ENCODE measurements around the gene GEMIN5.
"Not testable (repeated sequence)": the region's sequence is repeated elsewhere in the genome, so short reads cannot be mapped to it uniquely, and the experiment has no call there.

Gene GEMIN5

GRCh38 chr5:154937718-154938466 is at the start of gene GEMIN5:
Gene GEMIN5, minus strand, starts transcription at chr5:154938211. Its CDS starts 78 bp downstream, at chr5:154938133.
- H3K4me3 ChIP-seq (ENCODE audit: low read depth in 1 of 2, low read length in 2 of 2): peak within 1 kb of the TSS; percentile 96 to 98
- peaks cover 57% of the 10 kb centered on the region for H3K79me2 ChIP-seq (ENCODE audit: insufficient read depth, low read length)
- H3K9me3 ChIP-seq (ENCODE audit: insufficient read depth, low read length, severe bottlenecking): no peaks in the 10 kb centered on the region
- TF ChIP-seq CTCF (IDR thresholded peaks at IDR 0.05; ENCODE audit: borderline replicate concordance, extremely low read depth, low read length, poor library complexity, severe bottlenecking) (no peak), EZH2 (IDR thresholded peaks at IDR 0.05; ENCODE audit: borderline replicate concordance, low read depth, low read length, severe bottlenecking) (no peak)
- peak; percentile 87 for ATAC-seq (ENCODE audit: insufficient read depth, low read depth)
- H3K36me3 ChIP-seq (ENCODE audit: insufficient read depth, low read length): peaks cover 20% of the 10 kb centered on the region
- no peaks in the 10 kb centered on the region for H4K20me1 ChIP-seq (ENCODE audit: insufficient read depth, low read length)
- H3K27ac ChIP-seq (ENCODE audit: low read length): peak within 1 kb of the TSS; percentile 93
- peak; percentile 86 for DNase-seq
- H2AFZ ChIP-seq (ENCODE audit: low read depth, low read length): peak within 1 kb of the TSS; percentile 97
- H3K4me1 ChIP-seq (ENCODE audit: insufficient read depth, low read length): peaks cover 57% of the 10 kb centered on the region
- no peaks in the 10 kb centered on the region for H3K27me3 ChIP-seq (ENCODE audit: insufficient read depth, low read length, poor library complexity)
- peak within 1 kb of the TSS; percentile 88 for H3K9ac ChIP-seq (ENCODE audit: low read depth, low read length)
- peak within 1 kb of the TSS; percentile 82 for H3K4me2 ChIP-seq (ENCODE audit: insufficient read depth, low read length)

- no peaks in the 10 kb centered on the region for H3K79me2 ChIP-seq (ENCODE audit: insufficient read depth, low read length)
- H3K4me3 ChIP-seq (ENCODE audit: low read depth in 1 of 2, low read length in 2 of 2): no peak overlapping the region
- no peak for ATAC-seq (ENCODE audit: insufficient read depth, low read depth)
- H3K36me3 ChIP-seq (ENCODE audit: insufficient read depth, low read length): no peaks in the 10 kb centered on the region
- H4K20me1 ChIP-seq (ENCODE audit: insufficient read depth, low read length): no peaks in the 10 kb centered on the region
- H3K4me2 ChIP-seq (ENCODE audit: insufficient read depth, low read length): no peak overlapping the region
- DNase-seq: no peak
- H3K9me3 ChIP-seq (ENCODE audit: insufficient read depth, low read length, severe bottlenecking): no peaks in the 10 kb centered on the region
- H3K9ac ChIP-seq (ENCODE audit: low read depth, low read length): no peak overlapping the region
- H3K27ac ChIP-seq (ENCODE audit: low read length): no peak overlapping the region
- no peaks in the 10 kb centered on the region for H3K4me1 ChIP-seq (ENCODE audit: insufficient read depth, low read length)
- TF ChIP-seq EZH2 (IDR thresholded peaks at IDR 0.05; ENCODE audit: borderline replicate concordance, low read depth, low read length, severe bottlenecking) (no peak), CTCF (IDR thresholded peaks at IDR 0.05; ENCODE audit: borderline replicate concordance, extremely low read depth, low read length, poor library complexity, severe bottlenecking) (no peak)
- no peaks in the 10 kb centered on the region for H3K27me3 ChIP-seq (ENCODE audit: insufficient read depth, low read length, poor library complexity)
- no peak overlapping the region for H2AFZ ChIP-seq (ENCODE audit: low read depth, low read length)
Observed at GRCh38 chr5:154986151-154986550, 48.1 kb upstream of the GEMIN5 start.

GRCh38 chr5:154984946-154985516 is 47.0 kb upstream of the GEMIN5 start:
- H3K9ac ChIP-seq (ENCODE audit: low read depth, low read length): no peak overlapping the region
- no peak overlapping the region for H3K4me2 ChIP-seq (ENCODE audit: insufficient read depth, low read length)
- H3K4me1 ChIP-seq (ENCODE audit: insufficient read depth, low read length): no peaks in the 10 kb centered on the region
- no peaks in the 10 kb centered on the region for H3K79me2 ChIP-seq (ENCODE audit: insufficient read depth, low read length)
- H4K20me1 ChIP-seq (ENCODE audit: insufficient read depth, low read length): no peaks in the 10 kb centered on the region
- no peaks in the 10 kb centered on the region for H3K27me3 ChIP-seq (ENCODE audit: insufficient read depth, low read length, poor library complexity)
- H3K27ac ChIP-seq (ENCODE audit: low read length): no peak overlapping the region
- ATAC-seq (ENCODE audit: insufficient read depth, low read depth) (no peak), DNase-seq (no peak)
- H3K9me3 ChIP-seq (ENCODE audit: insufficient read depth, low read length, severe bottlenecking): no peaks in the 10 kb centered on the region
- H3K4me3 ChIP-seq (ENCODE audit: low read depth in 1 of 2, low read length in 2 of 2): no peak overlapping the region
- no peaks in the 10 kb centered on the region for H3K36me3 ChIP-seq (ENCODE audit: insufficient read depth, low read length)
- no peak overlapping the region for H2AFZ ChIP-seq (ENCODE audit: low read depth, low read length)
- TF ChIP-seq EZH2 (IDR thresholded peaks at IDR 0.05; ENCODE audit: borderline replicate concordance, low read depth, low read length, severe bottlenecking) (no peak), CTCF (IDR thresholded peaks at IDR 0.05; ENCODE audit: borderline replicate concordance, extremely low read depth, low read length, poor library complexity, severe bottlenecking) (no peak)

- H3K27me3 ChIP-seq (ENCODE audit: insufficient read depth, low read length, poor library complexity); H3K36me3 ChIP-seq (ENCODE audit: insufficient read depth, low read length); H3K4me2 ChIP-seq (ENCODE audit: insufficient read depth, low read length); H3K27ac ChIP-seq (ENCODE audit: low read length); H3K79me2 ChIP-seq (ENCODE audit: insufficient read depth, low read length); H3K4me3 ChIP-seq (ENCODE audit: low read depth in 1 of 2, low read length in 2 of 2); DNase-seq; ATAC-seq (ENCODE audit: insufficient read depth, low read depth); H4K20me1 ChIP-seq (ENCODE audit: insufficient read depth, low read length); H3K9me3 ChIP-seq (ENCODE audit: insufficient read depth, low read length, severe bottlenecking); H3K4me1 ChIP-seq (ENCODE audit: insufficient read depth, low read length); H2AFZ ChIP-seq (ENCODE audit: low read depth, low read length); H3K9ac ChIP-seq (ENCODE audit: low read depth, low read length): not testable (repeated sequence)
Observed at GRCh38 chr5:154978294-154978693, 40.3 kb upstream of the GEMIN5 start.

Data from DND-41 (cell line).